RKO (cell line): ENCODE measurements around the gene DRD5.
"Not testable (repeated sequence)": the region's sequence is repeated elsewhere in the genome, so short reads cannot be mapped to it uniquely, and the experiment has no call there.

Experiments
- DNase-seq: peaks from one replicate; pipeline ENCODE4 v3.0.0-alpha.2; 2016; ENCODE audit warnings: low spot score

The DRD5 gene

GRCh38 chr4:9781343-9782135 is at the start of gene DRD5:
Gene DRD5, plus strand, starts transcription at chr4:9781634. Its CDS starts 396 bp downstream, at chr4:9782030.
- no peak for DNase-seq

GRCh38 chr4:9732256-9732655 is 49.2 kb upstream of the DRD5 start:
- not testable (repeated sequence) for DNase-seq

- no peak for DNase-seq
Measured at GRCh38 chr4:9735515-9735914, 45.9 kb upstream of the DRD5 start.

- not testable (repeated sequence) for DNase-seq
Measured at GRCh38 chr4:9737280-9737679, 44.2 kb upstream of the DRD5 start.

GRCh38 chr4:9743789-9744188 is 37.6 kb upstream of the DRD5 start:
- not testable (repeated sequence) for DNase-seq

- DNase-seq: no peak
Measured at GRCh38 chr4:9745782-9746181, 35.7 kb upstream of the DRD5 start.

- DNase-seq: no peak
Measured at GRCh38 chr4:9758641-9759317, 22.7 kb upstream of the DRD5 start.

GRCh38 chr4:9762823-9763475 is 18.5 kb upstream of the DRD5 start:
- DNase-seq: peak; percentile 65

GRCh38 chr4:9764155-9764696 is 17.2 kb upstream of the DRD5 start:
- DNase-seq: no peak

- DNase-seq: no peak
Measured at GRCh38 chr4:9765091-9765490, 16.3 kb upstream of the DRD5 start.

GRCh38 chr4:9769321-9769720 is 12.1 kb upstream of the DRD5 start:
- no peak for DNase-seq

- no peak for DNase-seq
Measured at GRCh38 chr4:9771034-9771433, 10.4 kb upstream of the DRD5 start.

- DNase-seq: no peak
Measured at GRCh38 chr4:9773471-9773870, 8.0 kb upstream of the DRD5 start.

- no peak for DNase-seq
Measured at GRCh38 chr4:9782136-9782436, 652 bp downstream of the DRD5 start.

- DNase-seq: not testable (repeated sequence)
Measured at GRCh38 chr4:9785891-9786290, 4.5 kb downstream of the DRD5 start.

GRCh38 chr4:9792381-9792780 is 10.9 kb downstream of the DRD5 start:
- no peak for DNase-seq

GRCh38 chr4:9796641-9797040 is 15.2 kb downstream of the DRD5 start:
- not testable (repeated sequence) for DNase-seq

- no peak for DNase-seq
Measured at GRCh38 chr4:9800848-9801247, 19.4 kb downstream of the DRD5 start.

- DNase-seq: peak; percentile 22
Measured at GRCh38 chr4:9804918-9805317, 23.5 kb downstream of the DRD5 start.

GRCh38 chr4:9808077-9808476 is 26.6 kb downstream of the DRD5 start:
- no peak for DNase-seq

- no peak for DNase-seq
Measured at GRCh38 chr4:9811806-9812205, 30.4 kb downstream of the DRD5 start.

GRCh38 chr4:9812501-9813340 is 31.3 kb downstream of the DRD5 start:
- no peak for DNase-seq
